Upper lobe of left lung (tissue), 4 donors: ENCODE measurements around the gene DGKI.

ENCODE experiments used
- CTCF ChIP-seq, 6 experiments: fragments of 450-650 bp in 4 of 6; fragments of 200-600 bp in 2 of 6; sonication (generic) in 2 of 6; IDR thresholded peaks; one replicate each; pipeline ENCODE4 v1.5.1; 2016 to 2019; ENCODE audit warnings: antibody characterized with exemption in 6 of 6
- POLR2A ChIP-seq, 4 donors: fragments of 450-650 bp; IDR thresholded peaks; one replicate each; pipeline ENCODE4 v1.5.1; 2016 to 2017; ENCODE audit warnings: antibody characterized with exemption in 4 of 4, mild to moderate bottlenecking in 2 of 4

DNA sequence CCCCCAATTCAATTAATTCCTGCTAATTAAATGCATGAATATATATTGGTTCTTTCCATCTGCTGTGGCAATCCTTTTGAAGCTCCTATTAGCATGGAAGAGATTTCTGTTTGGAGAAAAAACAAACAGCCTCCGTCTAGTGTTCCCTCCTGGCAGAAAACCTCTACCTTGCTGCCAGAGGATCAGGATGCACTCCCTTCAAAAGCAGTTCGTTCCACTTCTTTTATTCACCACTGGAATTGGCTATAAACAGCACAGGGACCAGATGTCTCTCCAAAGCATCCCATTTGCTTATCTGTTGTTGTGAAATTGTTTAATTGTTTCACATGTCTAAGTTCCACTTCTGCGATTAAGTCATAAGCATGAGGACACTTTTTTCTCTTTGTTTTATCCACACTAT is 425.4 kb downstream of the DGKI start:
- TF ChIP-seq POLR2A (IDR thresholded peaks at IDR 0.05) = no peak
- no peak for TF ChIP-seq CTCF (IDR thresholded peaks at IDR 0.05)
